Stimulated activated CD8-positive, alpha-beta memory T cell treated with anti-CD3 and anti-CD28 coated beads, Interleukin-12 subunit alpha, Interleukin-12 subunit beta, amount 100 ng/mL, for 24 hours (primary cell): ENCODE measurements around the gene CD53.
"Not testable (repeated sequence)": the region's sequence is repeated elsewhere in the genome, so short reads cannot be mapped to it uniquely, and the experiment has no call there.

ENCODE experiments used
- DNase-seq: peaks from one replicate; pipeline ENCODE4 v3.0.0-alpha.2; 2020; ENCODE audit errors: extremely low read depth

CD53 gene

GRCh38 chr1:110872745-110873720, at the start of gene CD53:
CD53 (plus strand) TSS chr1:110873148; CDS start chr1:110891409, 18,261 bp downstream.
- no peak for DNase-seq

- no peak for DNase-seq
These were observed 48.8 kb upstream of the CD53 start for GRCh38 chr1:110824192-110824591.

- DNase-seq, result no peak
These were observed 42.9 kb upstream of the CD53 start for GRCh38 chr1:110829955-110830553.

GRCh38 chr1:110833779-110834178, 39.2 kb upstream of the CD53 start:
- DNase-seq, result not testable (repeated sequence)

GRCh38 chr1:110846861-110847260, 26.1 kb upstream of the CD53 start:
- no peak for DNase-seq

- DNase-seq, result no peak
These were observed 22.8 kb upstream of the CD53 start for GRCh38 chr1:110850145-110850544.

- no peak for DNase-seq
These were observed 22.3 kb upstream of the CD53 start for GRCh38 chr1:110850627-110851026.

- DNase-seq, result no peak
These were observed 19.8 kb upstream of the CD53 start for GRCh38 chr1:110853135-110853534.

GRCh38 chr1:110856410-110856809, 16.5 kb upstream of the CD53 start:
- no peak for DNase-seq

GRCh38 chr1:110857964-110858948, 14.7 kb upstream of the CD53 start:
- DNase-seq, result no peak

GRCh38 chr1:110859062-110859461, 13.9 kb upstream of the CD53 start:
- DNase-seq, result no peak

- DNase-seq, result no peak
These were observed 12.8 kb upstream of the CD53 start for GRCh38 chr1:110860174-110860573.

GRCh38 chr1:110860620-110861019, 12.3 kb upstream of the CD53 start:
- not testable (repeated sequence) for DNase-seq

- not testable (repeated sequence) for DNase-seq
These were observed 11.0 kb upstream of the CD53 start for GRCh38 chr1:110861942-110862341.

- DNase-seq, result no peak
These were observed 8.7 kb upstream of the CD53 start for GRCh38 chr1:110864287-110864686.

GRCh38 chr1:110870721-110871388, 2.1 kb upstream of the CD53 start:
- DNase-seq, result no peak

- DNase-seq, result no peak
These were observed 593 bp upstream of the CD53 start for GRCh38 chr1:110872366-110872744.

- no peak for DNase-seq
These were observed 908 bp downstream of the CD53 start for GRCh38 chr1:110873856-110874255.

GRCh38 chr1:110874324-110875215, 1.6 kb downstream of the CD53 start:
- no peak for DNase-seq

- DNase-seq, result no peak
These were observed 2.3 kb downstream of the CD53 start for GRCh38 chr1:110875216-110875731.
